Osteoblast (primary cell): Measurements from ENCODE around the gene DMBX1. TPM values are rescaled to one million over a fixed set of nuclear protein-coding genes. Genes with fewer than 3 reads are reported as not detected.

ENCODE experiments used
- DNase-seq: peaks from one replicate; pipeline ENCODE4 v3.0.0; 2011; ENCODE audit warnings: low spot score, mixed read lengths; ENCODE audit not compliant: insufficient read length; ENCODE audit errors: missing footprints
- H2AFZ ChIP-seq: 2 replicates; pipeline ENCODE4 v1.6.0; 2011; ENCODE audit warnings: mild to moderate bottlenecking, low read length
- H3K27ac ChIP-seq: 2 replicates; pipeline ENCODE4 v1.5.1; 2011; ENCODE audit warnings: mild to moderate bottlenecking, low read depth, low read length, moderate library complexity
- H3K27me3 ChIP-seq: 2 replicates; pipeline ENCODE4 v1.6.0; 2012; ENCODE audit warnings: mild to moderate bottlenecking, control low read depth, inconsistent platforms, low read length, moderate library complexity; ENCODE audit not compliant: insufficient read depth
- H3K36me3 ChIP-seq: 2 replicates; pipeline ENCODE4 v1.5.1; 2011; ENCODE audit warnings: mild to moderate bottlenecking, low read length, control low read depth, moderate library complexity; ENCODE audit not compliant: insufficient read depth
- H3K4me1 ChIP-seq: 2 replicates; pipeline ENCODE4 v1.5.1; 2011; ENCODE audit warnings: mild to moderate bottlenecking, low read length, control low read depth, moderate library complexity; ENCODE audit not compliant: insufficient read depth
- H3K4me2 ChIP-seq: 2 replicates; pipeline ENCODE4 v1.6.0; 2011; ENCODE audit warnings: mild to moderate bottlenecking, low read length; ENCODE audit not compliant: insufficient read depth
- H3K4me3 ChIP-seq: fragments of 200-600 bp; sonication (generic); 3 replicates; pipeline ENCODE4 v1.5.1; 2012; ENCODE audit warnings: mild to moderate bottlenecking, low read length, inconsistent platforms; ENCODE audit not compliant: insufficient read depth
- H3K79me2 ChIP-seq: 2 replicates; pipeline ENCODE4 v1.6.0; 2012; ENCODE audit warnings: mild to moderate bottlenecking, low read length, control low read depth, inconsistent platforms; ENCODE audit not compliant: insufficient read depth
- H3K9me3 ChIP-seq: 2 replicates; pipeline ENCODE4 v1.5.1; 2011; ENCODE audit warnings: low read depth, low read length, control low read depth
- H4K20me1 ChIP-seq: 2 replicates; pipeline ENCODE4 v1.6.0; 2012; ENCODE audit warnings: mild to moderate bottlenecking, low read length, control low read depth; ENCODE audit not compliant: insufficient read depth
- CTCF ChIP-seq: IDR thresholded peaks from 2 replicates; pipeline ENCODE4 v1.5.1; 2011; ENCODE audit warnings: mild to moderate bottlenecking, low read depth, low read length, moderate library complexity; ENCODE audit errors: extremely low read depth
- total RNA-seq: library from RNA; depleted of rRNA; stranded (reverse); fragments of >200 nt; gene quantifications from 2 replicates; pipeline ENCODE4 v1.2.3, GENCODE V29; 2012

The DMBX1 gene
- total RNA-seq, 1 donor = not detected

- Histone ChIP-seq H3K79me2 (no peaks in the 10 kb centered on the region), H3K4me1 (no peaks in the 10 kb centered on the region), H2AFZ (no peak overlapping the region), H3K4me3 (no peak overlapping the region), H3K27ac (no peak overlapping the region), H3K36me3 (no peaks in the 10 kb centered on the region), H4K20me1 (no peaks in the 10 kb centered on the region), H3K9me3 (no peaks in the 10 kb centered on the region), H3K4me2 (no peak overlapping the region), H3K27me3 (peaks cover 56% of the 10 kb centered on the region)
- DNase-seq = no peak
- no peak for TF ChIP-seq CTCF
Measured at GRCh38 chr1:46469881-46470280, 19.8 kb upstream of the DMBX1 start.

GRCh38 chr1:46471848-46472492 lies 17.7 kb upstream of the DMBX1 start:
- H2AFZ ChIP-seq = no peak overlapping the region
- H3K27me3 ChIP-seq = peaks cover 53% of the 10 kb centered on the region
- no peak overlapping the region for H3K4me3 ChIP-seq
- H3K79me2 ChIP-seq = no peaks in the 10 kb centered on the region
- no peaks in the 10 kb centered on the region for H3K36me3 ChIP-seq
- H3K27ac ChIP-seq = no peak overlapping the region
- no peaks in the 10 kb centered on the region for H3K4me1 ChIP-seq
- no peak overlapping the region for H3K4me2 ChIP-seq
- DNase-seq = no peak
- no peaks in the 10 kb centered on the region for H4K20me1 ChIP-seq
- no peaks in the 10 kb centered on the region for H3K9me3 ChIP-seq
- no peak for TF ChIP-seq CTCF

GRCh38 chr1:46472498-46473181 lies 17.0 kb upstream of the DMBX1 start:
- no peak for DNase-seq
- no peak overlapping the region for H3K4me2 ChIP-seq
- no peak overlapping the region for H2AFZ ChIP-seq
- TF ChIP-seq CTCF = no peak
- no peaks in the 10 kb centered on the region for H4K20me1 ChIP-seq
- H3K27ac ChIP-seq = no peak overlapping the region
- H3K79me2 ChIP-seq = no peaks in the 10 kb centered on the region
- no peaks in the 10 kb centered on the region for H3K36me3 ChIP-seq
- no peaks in the 10 kb centered on the region for H3K9me3 ChIP-seq
- H3K4me3 ChIP-seq = no peak overlapping the region
- no peaks in the 10 kb centered on the region for H3K4me1 ChIP-seq
- H3K27me3 ChIP-seq = peaks cover 47% of the 10 kb centered on the region

- Histone ChIP-seq H2AFZ (no peak overlapping the region), H3K27ac (no peak overlapping the region), H3K4me1 (no peaks in the 10 kb centered on the region), H4K20me1 (no peaks in the 10 kb centered on the region), H3K4me2 (no peak overlapping the region), H3K79me2 (no peaks in the 10 kb centered on the region), H3K36me3 (no peaks in the 10 kb centered on the region), H3K9me3 (no peaks in the 10 kb centered on the region), H3K4me3 (no peak overlapping the region), H3K27me3 (peaks cover 39% of the 10 kb centered on the region)
- TF ChIP-seq CTCF = no peak
- DNase-seq = no peak
Measured at GRCh38 chr1:46473991-46474390, 15.6 kb upstream of the DMBX1 start.
